HG02759 (cell line): ENCODE measurements around the gene SERPINI1.

ENCODE experiments used
- ATAC-seq: cut with Tn5 transposase; IDR thresholded peaks from one replicate; pipeline ENCODE4 v1.9.1; 2021; ENCODE audit warnings: mild to moderate bottlenecking, moderate library complexity; ENCODE audit not compliant: unreplicated experiment

SERPINI1 gene

GRCh38 chr3:167843886-167844285 is 108.4 kb downstream of the SERPINI1 start:
- ATAC-seq = peak; percentile 49

- no peak for ATAC-seq
Observed at GRCh38 chr3:167844528-167844927, 109.0 kb downstream of the SERPINI1 start.

GRCh38 chr3:167851171-167851570 is 115.7 kb downstream of the SERPINI1 start:
- no peak for ATAC-seq

- no peak for ATAC-seq
Observed at GRCh38 chr3:167851749-167852148, 116.2 kb downstream of the SERPINI1 start.

GRCh38 chr3:167852216-167852615 is 116.7 kb downstream of the SERPINI1 start:
- ATAC-seq = no peak

GRCh38 chr3:167854063-167854462 is 118.5 kb downstream of the SERPINI1 start:
- no peak for ATAC-seq

GRCh38 chr3:167854846-167855245 is 119.3 kb downstream of the SERPINI1 start:
- ATAC-seq = no peak

- ATAC-seq = no peak
Observed at GRCh38 chr3:167855306-167855705, 119.8 kb downstream of the SERPINI1 start.

- no peak for ATAC-seq
Observed at GRCh38 chr3:167858865-167859264, 123.3 kb downstream of the SERPINI1 start.

GRCh38 chr3:167859610-167860009 is 124.1 kb downstream of the SERPINI1 start:
- ATAC-seq = no peak

- ATAC-seq = no peak
Observed at GRCh38 chr3:167861649-167862048, 126.1 kb downstream of the SERPINI1 start.

GRCh38 chr3:167862104-167862730 is 126.7 kb downstream of the SERPINI1 start:
- ATAC-seq = no peak

- ATAC-seq = no peak
Observed at GRCh38 chr3:167863811-167864551, 128.5 kb downstream of the SERPINI1 start.

- no peak for ATAC-seq
Observed at GRCh38 chr3:167864552-167864874, 129.0 kb downstream of the SERPINI1 start.

GRCh38 chr3:167866331-167866730 is 130.8 kb downstream of the SERPINI1 start:
- ATAC-seq = no peak

- no peak for ATAC-seq
Observed at GRCh38 chr3:167867981-167868380, 132.5 kb downstream of the SERPINI1 start.

GRCh38 chr3:167870181-167870580 is 134.7 kb downstream of the SERPINI1 start:
- no peak for ATAC-seq

GRCh38 chr3:167870759-167871158 is 135.2 kb downstream of the SERPINI1 start:
- ATAC-seq = no peak

GRCh38 chr3:167872032-167872431 is 136.5 kb downstream of the SERPINI1 start:
- ATAC-seq = no peak

GRCh38 chr3:167872941-167873340 is 137.4 kb downstream of the SERPINI1 start:
- ATAC-seq = no peak

GRCh38 chr3:167874671-167875372 is 139.3 kb downstream of the SERPINI1 start:
- ATAC-seq = no peak
